Lung (tissue), 12 donors: Measurements from ENCODE around the gene ZNF618. TPM values are rescaled to one million over a fixed set of nuclear protein-coding genes. Genes with fewer than 3 reads are reported as not detected.

ENCODE experiments used
- ATAC-seq: fragments of 200-7000 bp; cut with Tn5 transposase; one replicate; pipeline ENCODE4 v1.9.1; 2020; ENCODE audit warnings: moderate number of reproducible peaks; ENCODE audit not compliant: insufficient read depth, low FRiP score
- DNase-seq, 3 donors: peaks; one replicate each; pipeline ENCODE4 v3.0.0-alpha.2; 2013 to 2017
- H3K27ac ChIP-seq, 2 donors: one replicate each; pipeline ENCODE4 v1.5.1; 2013; ENCODE audit warnings: mild to moderate bottlenecking in 2 of 2, moderate library complexity in 2 of 2, control low read depth in 1 of 2, inconsistent platforms in 1 of 2, low read depth in 1 of 2, low read length in 1 of 2
- H3K27me3 ChIP-seq, 3 donors: one replicate each; pipeline ENCODE4 v1.5.1; 2013; ENCODE audit warnings: low read length in 2 of 3; ENCODE audit not compliant: control insufficient read depth in 3 of 3, insufficient read depth in 3 of 3
- H3K36me3 ChIP-seq, 4 donors: one replicate each; pipeline ENCODE4 v1.5.1; 2013; ENCODE audit warnings: low read length in 4 of 4, mild to moderate bottlenecking in 1 of 4, moderate library complexity in 1 of 4; ENCODE audit not compliant: control insufficient read depth in 4 of 4, insufficient read depth in 4 of 4
- H3K4me1 ChIP-seq, 5 donors: one replicate each; pipeline ENCODE4 v1.5.1; 2013; ENCODE audit warnings: low read length in 5 of 5, mild to moderate bottlenecking in 2 of 5, moderate library complexity in 1 of 5; ENCODE audit not compliant: control insufficient read depth in 5 of 5, insufficient read depth in 5 of 5
- H3K4me3 ChIP-seq: one replicate; pipeline ENCODE4 v1.5.1; 2013; ENCODE audit warnings: mild to moderate bottlenecking, control low read depth, moderate library complexity
- H3K9ac ChIP-seq, 2 donors: one replicate each; pipeline ENCODE4 v1.5.1; 2013; ENCODE audit warnings: low read length in 2 of 2, control low read depth in 1 of 2; ENCODE audit not compliant: insufficient read depth in 1 of 2
- H3K9me3 ChIP-seq, 4 donors: one replicate each; pipeline ENCODE4 v1.5.1; 2013; ENCODE audit warnings: low read length in 3 of 4, mild to moderate bottlenecking in 1 of 4, moderate library complexity in 1 of 4; ENCODE audit not compliant: control insufficient read depth in 4 of 4, insufficient read depth in 3 of 4
- CTCF ChIP-seq: IDR thresholded peaks from 2 replicates; pipeline ENCODE4 v1.5.1; 2012; ENCODE audit warnings: mild to moderate bottlenecking; ENCODE audit errors: control extremely low read depth, extremely low read depth
- WGBS, 2 donors: extraction: QIAGEN DNeasy Blood & Tissue Kit; methylation state at CpG; one replicate each; pipeline ENCODE4 v1.1.7; 2013; 5-methylcytosine and 5-hydroxymethylcytosine counted together
- polyA plus RNA-seq, 2 donors: library from polyadenylated mRNA; stranded (reverse); fragments of 200-250 nt; gene quantifications; one replicate each; pipeline ENCODE4 v1.2.1, GENCODE V29; 2013
- total RNA-seq, 2 donors: library from RNA; depleted of rRNA in 1 of 2; stranded (reverse); fragments of >200 nt in 1 of 2; gene quantifications; one replicate each; pipeline ENCODE4 v1.2.1, GENCODE V29; 2014 to 2021
- donor health status: control.
- donor health status: control.
- donor health status: Bipolar disorder and iron deficiency.
- donor health status: healthy.
- donor health status: DM: yes; HTN: yes; CAD: no.

The ZNF618 gene
- total and polyA plus RNA-seq, 4 donors = 1.6 to 16.3 (median 6.0) TPM

GRCh38 chr9:113842086-113842485 is 34.0 kb upstream of the ZNF618 start:
- Histone ChIP-seq H3K9ac (no peak overlapping the region), H3K27me3 (no peaks in the 10 kb centered on the region), H3K4me1 (no peaks in the 10 kb centered on the region), H3K9me3 (peaks cover 0 to 3% (median under 1%) of the 10 kb centered on the region in 4 donors), H3K27ac (no peak overlapping the region), H3K4me3 (no peak overlapping the region), H3K36me3 (no peaks in the 10 kb centered on the region)
- no peak for ATAC-seq
- WGBS, 2 donors = 85 to 89% methylated on average over 3 of the region's 3 CpGs
- TF ChIP-seq CTCF = no peak
- DNase-seq = no peak

- 89 to 96% methylated on average over 1 of the region's 1 CpG for WGBS, 2 donors
- ATAC-seq = no peak
- no peaks in the 10 kb centered on the region for H3K36me3 ChIP-seq
- H3K9me3 ChIP-seq = peaks cover 0 to 3% (median under 1%) of the 10 kb centered on the region in 4 donors
- H3K27me3 ChIP-seq = no peaks in the 10 kb centered on the region
- DNase-seq = no peak
- no peak overlapping the region for H3K4me3 ChIP-seq
- H3K9ac ChIP-seq = no peak overlapping the region
- H3K27ac ChIP-seq = no peak overlapping the region
- TF ChIP-seq CTCF = no peak
- peaks cover 0 to 2% (median 0%) of the 10 kb centered on the region in 5 donors for H3K4me1 ChIP-seq
Measured at GRCh38 chr9:113844466-113844865, 31.6 kb upstream of the ZNF618 start.

GRCh38 chr9:113851359-113851758 is 24.8 kb upstream of the ZNF618 start:
- no peak for TF ChIP-seq CTCF

GRCh38 chr9:113851873-113852272 is 24.2 kb upstream of the ZNF618 start:
- Histone ChIP-seq H3K36me3 (no peaks in the 10 kb centered on the region), H3K4me3 (no peak overlapping the region), H3K9me3 (peaks cover 0 to 6% (median 3%) of the 10 kb centered on the region in 4 donors), H3K27me3 (no peaks in the 10 kb centered on the region), H3K27ac (no peak overlapping the region), H3K9ac (no peak overlapping the region), H3K4me1 (peaks cover 0 to 2% (median 0%) of the 10 kb centered on the region in 5 donors)
- ATAC-seq (no peak), DNase-seq (no peak)
- no peak for TF ChIP-seq CTCF
- 91% methylated on average over 1 of the region's 1 CpG for WGBS, 2 donors

More at GRCh38 chr9:113851359-113851758, 24.8 kb upstream of the ZNF618 start:
- no peak for ATAC-seq
- Histone ChIP-seq H3K9me3 (peaks cover 0 to 6% (median 3%) of the 10 kb centered on the region in 4 donors), H3K4me1 (peaks cover 0 to 2% (median 0%) of the 10 kb centered on the region in 5 donors), H3K27ac (no peak overlapping the region), H3K9ac (no peak overlapping the region), H3K27me3 (no peaks in the 10 kb centered on the region), H3K36me3 (no peaks in the 10 kb centered on the region), H3K4me3 (no peak overlapping the region)
- WGBS, 2 donors = 83 to 88% methylated on average over 25 of the region's 25 CpGs
- no peak for DNase-seq
